ENCODE measurements around the gene RECK.
"Not testable (repeated sequence)": the region's sequence is repeated elsewhere in the genome, so short reads cannot be mapped to it uniquely, and the experiment has no call there.

RECK gene

DNA sequence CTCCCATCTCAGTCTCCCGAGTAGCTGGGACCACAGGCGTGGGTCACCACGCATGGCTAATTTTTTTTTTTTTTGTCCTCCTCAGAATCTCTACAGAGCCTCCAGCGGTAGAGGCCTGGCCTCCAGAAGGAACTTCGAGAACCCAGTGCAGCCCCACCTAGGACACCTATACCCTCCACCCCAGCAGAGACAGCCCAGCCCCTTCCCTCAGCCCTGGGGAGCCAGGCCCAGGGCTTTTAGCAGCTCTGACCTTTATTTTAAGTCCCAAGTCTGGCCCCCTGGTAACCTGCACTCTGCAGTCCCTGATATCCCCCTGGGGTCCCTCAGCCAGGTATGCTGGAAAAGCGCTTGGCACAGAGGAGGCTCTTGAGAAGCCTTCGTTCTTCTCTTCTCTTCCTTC, 105.0 kb downstream of the RECK start:
- no peak for DNase-seq

DNA sequence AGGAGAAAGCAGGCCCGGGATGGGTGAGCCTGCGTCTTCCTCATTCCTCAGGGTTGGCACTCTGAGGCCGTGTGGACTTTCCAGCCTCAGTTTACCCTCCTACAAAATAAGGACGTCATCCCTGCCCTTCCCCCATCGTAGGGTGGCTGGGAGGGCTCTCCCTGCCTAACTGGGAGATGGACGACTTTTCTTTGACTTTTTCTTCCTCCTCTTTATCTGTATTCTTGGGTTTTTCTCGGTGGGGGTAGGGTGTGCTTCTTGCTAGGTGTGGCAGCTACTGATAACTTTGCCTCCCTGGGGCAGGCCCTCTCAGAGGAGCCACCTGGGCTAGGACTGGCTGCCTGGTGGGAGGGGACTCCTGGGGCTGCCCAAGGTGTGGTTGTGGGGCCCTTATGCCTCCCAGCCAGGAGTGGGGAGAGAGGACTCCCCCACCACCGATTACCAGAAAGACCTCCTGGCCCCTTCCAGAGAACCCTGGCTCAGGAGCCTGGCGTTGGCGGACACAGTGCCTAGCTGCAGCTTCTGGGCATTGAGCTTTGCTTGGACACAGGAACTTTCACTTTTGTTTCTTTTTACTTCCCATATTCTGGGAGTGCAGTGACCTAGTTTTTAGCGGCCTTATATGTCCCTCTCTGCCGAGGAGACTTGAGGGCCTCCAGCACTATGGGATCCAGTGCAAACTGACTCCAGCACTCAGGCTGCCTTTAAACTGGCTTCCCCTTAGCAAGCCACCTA, 106.0 kb downstream of the RECK start:
- DNase-seq = peak in 1 of 2 donors; percentile 23

DNA sequence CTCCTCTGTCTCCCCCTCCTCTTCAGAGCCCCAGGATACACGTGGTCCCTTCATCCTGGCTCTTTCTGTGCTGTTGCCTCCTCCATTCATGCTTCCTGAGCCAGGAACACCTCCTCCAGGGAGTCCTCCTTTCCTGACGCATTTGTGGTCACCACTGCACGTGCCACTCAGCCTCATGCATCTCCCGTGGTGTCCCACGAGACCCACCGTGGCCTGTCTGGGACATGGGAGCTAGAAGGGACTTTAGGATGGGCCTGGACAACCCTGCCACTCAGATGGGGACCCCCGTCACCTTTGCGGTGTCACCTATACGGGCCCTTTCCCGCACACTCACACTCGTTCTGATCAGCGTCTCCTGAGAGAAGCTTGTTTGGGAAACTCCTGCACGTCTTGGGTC, 106.5 kb downstream of the RECK start:
- no peak for DNase-seq

DNA sequence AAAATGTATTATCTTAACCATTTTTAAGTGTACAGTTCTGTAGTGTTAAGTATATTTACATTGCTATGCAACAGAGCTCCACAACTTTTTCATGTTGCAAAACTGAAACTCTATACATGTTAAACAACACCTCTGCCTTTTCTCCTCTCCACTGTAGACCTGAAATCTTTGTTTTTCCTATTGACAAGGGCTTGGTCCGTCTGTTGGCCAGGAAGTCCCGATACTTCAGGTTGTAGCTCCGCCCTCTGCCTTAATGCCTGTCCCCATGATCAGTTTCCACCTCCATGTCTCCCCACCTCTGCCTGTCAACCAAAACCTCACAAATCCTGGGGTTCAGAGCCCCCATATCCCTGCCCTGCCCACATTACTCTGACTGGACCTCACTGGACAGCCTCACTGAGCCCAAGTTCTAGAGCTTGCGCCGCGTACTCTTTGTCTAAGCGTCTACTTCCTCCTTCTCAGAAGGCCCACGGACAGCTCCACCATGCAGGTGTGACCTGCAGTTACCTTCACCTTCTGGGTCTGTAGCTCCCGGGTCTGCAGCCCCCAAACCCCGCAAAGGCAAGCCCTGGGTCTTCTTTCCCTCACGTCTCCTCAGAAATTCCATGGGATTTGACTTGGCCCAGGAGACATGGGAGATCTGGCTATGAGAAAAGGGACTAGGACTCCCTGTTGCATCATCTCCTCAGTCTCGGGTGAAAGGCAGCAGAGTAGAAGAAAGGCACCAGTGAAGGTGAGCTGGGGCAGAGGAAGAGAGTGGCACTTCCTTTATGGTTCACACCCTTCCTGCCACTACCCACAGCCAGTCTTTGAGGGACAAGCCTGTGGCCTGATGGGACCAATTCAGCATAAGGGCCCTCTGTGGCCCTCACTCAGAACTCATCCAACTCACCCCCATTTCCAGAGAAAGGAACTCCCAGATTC, 107.9 kb downstream of the RECK start:
- peak; percentile 49 to 54 for DNase-seq

DNA sequence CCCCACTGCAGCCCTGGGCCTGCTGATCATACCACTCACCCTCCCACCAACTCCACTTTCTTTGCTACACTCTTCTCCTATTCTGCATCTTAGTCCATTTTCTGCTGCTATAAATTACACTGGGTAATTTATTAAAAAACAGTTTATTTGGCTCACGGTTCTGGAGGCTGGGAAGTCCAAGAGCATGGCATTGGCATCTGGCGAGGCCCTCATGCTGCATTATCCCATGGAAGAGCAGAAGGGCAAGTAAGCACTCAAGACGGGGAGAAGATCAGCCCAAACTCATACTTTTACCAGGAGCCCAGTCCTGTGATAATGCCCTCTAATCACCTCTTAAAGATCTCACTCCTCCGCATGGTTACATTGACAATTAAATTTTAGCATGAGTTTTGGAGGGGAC, 109.3 kb downstream of the RECK start:
- no peak for DNase-seq

DNA sequence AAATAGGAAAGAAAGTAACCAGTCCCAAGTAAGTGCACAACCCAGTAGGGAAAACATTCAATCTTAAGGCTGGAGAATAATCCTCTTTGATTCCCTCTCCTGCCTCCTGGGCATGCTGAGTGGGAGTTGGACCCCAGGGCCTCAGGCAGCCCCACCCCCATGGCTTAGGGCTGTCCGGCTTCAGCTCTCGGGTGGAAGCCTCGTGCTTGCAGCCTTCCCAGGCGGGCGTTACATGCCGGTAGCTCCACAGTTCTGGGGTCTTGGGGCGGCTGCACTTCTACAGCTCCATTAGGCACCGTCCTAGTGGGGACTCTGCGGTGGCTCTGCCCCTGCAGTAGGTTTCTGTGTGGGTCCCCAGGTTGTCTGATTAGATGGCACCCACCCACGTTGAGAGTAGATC, 109.9 kb downstream of the RECK start:
- DNase-seq = no peak

DNA sequence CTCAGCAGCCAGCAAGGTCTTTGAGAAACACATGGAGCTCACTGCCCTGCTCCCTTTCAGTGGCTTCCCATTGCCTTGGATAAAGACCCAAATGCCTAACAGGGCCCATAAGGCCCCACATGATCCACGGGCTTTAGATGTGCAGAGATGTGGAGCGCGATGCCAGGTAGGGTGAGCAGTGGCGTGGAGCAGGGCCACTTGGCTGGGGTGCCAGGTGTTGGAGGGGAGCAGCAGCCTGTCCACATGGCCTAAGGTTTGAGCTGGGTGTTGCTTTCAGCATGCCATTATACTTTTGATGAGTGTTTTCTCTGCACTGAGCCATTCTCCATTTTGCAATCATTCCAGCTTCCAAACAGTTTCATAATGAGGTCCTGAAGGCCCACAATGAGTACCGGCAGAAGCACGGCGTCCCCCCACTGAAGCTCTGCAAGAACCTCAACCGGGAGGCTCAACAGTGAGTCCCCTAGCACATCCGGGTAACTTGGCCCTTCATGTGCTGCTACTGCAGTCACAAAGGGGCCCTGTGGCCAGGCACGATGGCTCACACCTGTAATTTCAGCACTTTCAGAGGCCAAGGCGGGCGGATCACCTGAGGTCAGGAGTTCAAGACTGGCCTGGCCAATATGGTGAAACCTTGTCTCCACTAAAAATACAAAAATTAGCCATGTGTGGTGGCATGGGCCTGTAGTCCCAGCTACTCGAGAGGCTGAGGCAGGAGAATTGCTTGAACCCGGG, 110.9 kb downstream of the RECK start:
- no peak for DNase-seq

DNA sequence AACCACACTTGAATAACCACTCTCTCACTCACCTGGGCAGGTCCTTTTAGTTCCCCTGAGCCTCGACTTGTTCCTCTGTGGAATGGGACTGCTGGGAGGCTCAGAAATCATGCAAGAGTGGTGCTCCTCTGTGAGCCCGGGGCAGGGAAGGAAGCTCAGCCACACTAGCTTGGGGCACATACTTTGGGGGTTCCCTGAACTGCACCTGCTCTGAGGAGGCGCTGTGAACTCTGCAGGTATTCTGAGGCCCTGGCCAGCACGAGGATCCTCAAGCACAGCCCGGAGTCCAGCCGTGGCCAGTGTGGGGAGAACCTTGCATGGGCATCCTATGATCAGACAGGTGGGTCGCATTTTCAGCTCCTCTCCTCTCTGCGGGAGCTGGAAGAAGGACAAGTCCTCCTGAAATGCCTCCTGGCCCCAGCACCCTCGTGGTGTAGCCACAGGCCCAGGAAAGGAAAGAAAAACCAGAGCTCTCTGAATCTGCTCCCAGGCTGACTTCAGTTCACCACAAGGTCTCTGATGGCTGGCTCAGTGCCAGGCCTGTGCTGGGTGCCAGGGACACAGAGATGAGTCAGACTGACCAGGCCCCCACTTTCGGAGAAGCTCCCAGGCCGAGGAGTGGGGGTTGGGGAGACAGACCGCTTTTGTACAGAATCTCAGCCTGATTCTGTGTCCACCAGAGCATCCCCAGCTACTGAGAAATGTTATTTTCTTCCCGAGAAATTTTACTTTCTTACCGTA, 111.8 kb downstream of the RECK start:
- DNase-seq = peak; percentile 78 to 83

DNA sequence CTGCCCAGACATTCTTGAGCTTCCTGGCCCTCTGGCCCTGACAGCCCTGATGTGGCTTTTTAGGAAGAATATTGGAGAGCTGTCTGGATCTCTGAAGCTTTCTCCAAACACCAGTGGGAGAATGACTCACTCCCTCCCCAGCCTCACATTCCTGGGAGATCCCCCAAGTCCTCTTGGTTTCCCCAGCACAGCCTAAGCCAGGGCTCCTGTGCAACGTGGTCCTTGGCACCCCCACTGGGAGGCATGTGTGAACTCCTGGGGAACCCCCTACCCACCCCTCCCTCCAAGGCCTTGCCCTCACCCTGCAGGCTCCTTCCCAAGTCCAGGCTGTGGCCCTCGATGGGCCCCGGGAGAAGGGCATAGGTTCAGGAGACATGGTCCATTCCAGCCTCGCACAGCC, 112.5 kb downstream of the RECK start:
- no peak for DNase-seq

DNA sequence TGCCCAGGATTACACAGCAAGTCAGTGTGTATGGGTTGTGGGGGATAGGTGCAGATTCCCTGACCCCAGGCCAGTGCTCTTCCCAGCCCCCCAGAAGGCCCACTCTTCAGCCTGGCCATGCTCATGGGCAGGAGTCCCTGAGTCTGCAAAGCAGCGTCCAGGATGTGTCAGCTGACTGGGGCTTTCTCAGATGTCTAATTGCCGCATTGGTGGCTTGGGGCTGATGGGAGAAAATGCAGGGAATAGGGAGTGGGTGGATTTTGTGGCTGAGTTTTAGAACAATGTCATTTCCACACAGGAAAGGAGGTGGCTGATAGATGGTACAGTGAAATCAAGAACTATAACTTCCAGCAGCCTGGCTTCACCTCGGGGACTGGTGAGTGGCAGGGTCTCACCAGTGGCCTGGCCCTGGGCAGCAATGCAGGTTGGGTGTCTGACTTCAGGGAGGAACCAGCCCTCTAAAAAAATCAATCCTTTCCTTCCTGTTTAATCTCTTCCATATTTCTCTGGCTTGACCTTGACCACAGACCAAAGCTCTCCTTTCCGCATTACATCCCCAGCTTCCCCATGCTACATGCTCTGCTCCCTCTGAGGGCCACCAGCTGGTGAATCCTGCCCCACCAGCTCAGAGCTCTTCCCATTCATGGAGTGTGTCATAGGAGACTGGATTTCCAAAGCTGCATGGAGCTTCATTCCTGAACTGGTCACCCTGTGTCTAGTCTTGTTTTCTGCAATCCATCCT, 114.0 kb downstream of the RECK start:
- no peak for DNase-seq

DNA sequence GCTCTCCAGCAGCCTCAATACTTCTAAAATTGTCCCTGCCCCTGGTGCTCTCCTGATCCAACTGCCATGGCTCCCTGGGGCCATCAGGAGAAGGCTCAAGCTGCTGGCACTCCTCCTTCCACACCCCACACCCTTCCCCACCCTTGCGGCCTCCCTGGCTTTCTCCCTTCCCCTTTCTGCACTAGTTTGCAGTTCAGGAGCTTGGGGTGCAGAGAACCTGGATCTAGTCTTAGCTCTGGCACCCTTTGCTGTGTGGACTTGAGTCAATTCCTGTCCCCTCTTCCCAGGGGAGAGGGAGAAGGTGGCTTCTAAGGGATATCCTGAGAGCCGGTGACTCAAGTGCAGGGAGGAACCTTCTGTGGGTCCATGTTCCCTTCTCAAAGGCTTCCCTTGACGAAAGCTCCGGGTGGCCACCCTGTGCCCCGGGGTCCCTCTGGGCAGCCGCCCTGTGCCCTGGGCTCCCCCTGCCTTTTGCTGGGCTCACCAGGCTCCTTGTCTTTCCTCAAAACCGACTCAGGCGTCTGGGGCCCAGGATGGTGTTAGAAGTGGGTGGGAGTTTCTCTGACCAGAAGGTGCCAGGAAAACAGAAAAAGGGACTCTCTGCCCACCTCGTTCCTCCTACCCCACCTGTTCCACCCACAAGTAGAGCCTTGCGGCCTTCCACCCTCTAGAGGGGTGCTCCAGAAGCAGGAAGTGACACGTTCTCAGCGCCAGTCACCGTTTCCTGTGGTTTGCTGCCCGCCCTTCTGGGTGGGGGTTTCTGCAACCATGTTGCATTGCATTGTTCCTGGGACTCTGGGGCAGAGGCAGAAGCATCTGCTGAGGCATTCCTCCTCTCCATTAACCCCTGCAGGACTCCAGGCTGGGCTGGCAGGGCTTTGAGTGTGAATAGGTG, 114.8 kb downstream of the RECK start:
- peak; percentile 88 to 91 for DNase-seq

DNA sequence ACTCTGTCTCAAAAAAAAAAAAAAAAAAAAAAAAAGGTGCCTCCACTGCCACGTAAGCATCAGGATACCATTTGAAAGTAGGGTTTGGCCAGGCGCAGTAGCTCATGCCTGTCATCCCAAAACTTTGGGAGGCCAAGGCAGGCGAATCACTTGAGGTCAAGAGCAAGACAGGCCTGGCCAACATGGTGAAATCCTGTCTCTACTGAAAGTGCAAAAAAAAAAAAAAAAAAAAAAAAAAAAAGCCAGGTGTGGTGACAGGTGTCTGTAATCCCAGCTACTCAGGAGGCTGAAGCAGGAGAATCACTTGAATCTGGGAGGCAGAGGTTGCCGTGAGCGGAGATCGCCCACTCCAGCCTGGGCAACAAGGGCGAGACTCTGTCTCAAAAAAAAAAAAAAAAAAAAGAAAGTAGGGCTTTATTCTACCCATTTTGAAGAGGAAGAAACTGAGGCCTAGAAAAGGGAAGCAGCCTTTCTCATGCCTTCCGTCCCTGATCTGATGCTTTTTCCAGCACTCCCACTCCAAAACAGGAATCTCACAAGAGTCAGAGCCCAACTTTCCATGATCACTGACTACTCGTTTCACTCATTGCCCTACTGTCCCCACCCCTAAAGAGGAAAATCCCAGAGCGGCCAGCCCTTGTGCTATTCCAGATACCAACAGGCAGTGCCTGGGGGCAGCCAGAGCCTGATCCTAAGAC, 116.2 kb downstream of the RECK start:
- no peak for DNase-seq

DNA sequence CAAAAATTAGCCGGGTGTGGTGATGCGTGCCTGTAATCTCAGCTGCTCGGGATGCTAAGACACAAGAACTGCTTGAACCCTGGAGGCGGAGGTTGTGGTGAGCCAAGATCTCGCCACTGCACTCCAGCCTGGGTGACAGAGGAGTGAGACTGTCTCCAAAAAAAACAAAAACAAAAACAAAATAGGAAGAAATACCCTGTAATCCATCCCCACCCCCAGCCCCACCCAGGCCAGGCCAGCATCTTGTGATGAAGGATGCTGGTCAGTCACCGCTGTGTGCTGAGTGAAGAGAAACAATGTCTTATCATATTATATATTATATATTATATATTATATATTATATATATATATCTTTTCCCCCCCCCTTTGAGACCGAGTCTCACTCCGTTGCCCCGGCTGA, 117.0 kb downstream of the RECK start:
- no peak for DNase-seq

DNA sequence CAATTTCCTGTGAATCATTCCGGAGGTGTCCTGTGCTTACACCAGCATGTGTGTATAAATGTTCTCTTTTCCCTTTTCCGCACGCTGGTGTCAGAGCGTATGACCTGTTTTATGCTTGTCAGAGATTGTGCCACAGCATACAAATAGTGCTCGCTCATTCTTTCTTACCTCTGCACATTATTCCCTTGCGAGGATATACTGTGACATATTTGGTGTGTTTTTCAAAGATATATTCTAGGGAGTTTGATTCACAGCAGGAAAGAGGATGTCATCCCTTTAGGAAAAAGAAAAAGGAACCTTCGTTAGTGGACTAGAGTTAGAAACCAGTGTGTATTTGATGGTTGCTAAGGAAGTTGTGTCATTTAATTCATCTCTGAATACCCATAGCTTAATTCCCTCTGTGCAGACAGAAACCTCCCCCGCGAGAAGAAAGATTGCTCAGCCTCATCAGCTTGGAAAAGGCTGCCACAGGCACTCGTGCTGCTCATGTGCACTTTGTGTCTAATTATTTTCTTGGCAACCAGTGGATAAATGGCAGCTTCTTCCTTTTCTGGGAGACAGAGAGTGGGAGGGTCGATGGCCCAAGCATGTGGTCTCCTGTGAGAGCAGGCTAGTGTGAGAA, 117.7 kb downstream of the RECK start:
- peak; percentile 17 to 64 for DNase-seq

DNA sequence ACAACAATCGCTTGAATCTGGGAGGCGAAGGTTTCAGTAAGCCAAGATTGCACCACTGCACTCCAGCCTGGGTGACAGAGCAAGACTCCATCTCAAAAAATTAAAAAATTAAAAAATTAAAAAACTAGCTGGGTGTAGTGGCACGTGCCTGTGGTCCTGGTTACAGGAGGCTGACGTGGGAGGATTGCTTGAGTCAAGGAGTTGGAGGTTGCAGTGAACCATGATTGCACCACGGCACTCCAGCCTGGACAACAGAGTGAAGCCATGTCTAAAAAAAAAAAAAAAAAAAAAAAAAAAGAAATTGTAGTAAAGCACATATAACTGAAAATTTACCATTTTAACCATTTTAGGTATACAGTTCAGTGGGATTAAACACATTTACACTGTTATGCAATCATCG, 119.4 kb downstream of the RECK start:
- no peak for DNase-seq

DNA sequence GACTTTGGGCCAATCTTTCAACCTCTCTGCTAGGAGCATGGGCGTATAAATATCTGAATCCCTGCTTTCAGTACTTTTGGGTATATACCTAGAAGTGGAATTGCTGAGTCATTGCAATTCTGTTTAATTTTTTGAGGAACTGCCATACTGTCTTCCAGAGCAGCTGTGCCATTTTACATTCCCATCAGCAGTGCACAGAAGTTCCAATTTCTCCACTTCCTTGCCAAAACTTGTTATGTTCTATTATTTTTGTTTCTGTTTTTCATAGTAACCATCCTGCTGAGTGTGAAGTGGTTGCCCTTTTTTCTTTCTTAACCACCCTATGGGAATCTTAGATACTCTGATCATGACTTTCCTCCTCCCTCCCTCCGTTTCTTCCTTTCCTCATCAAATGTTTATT, 121.4 kb downstream of the RECK start:
- DNase-seq = no peak

DNA sequence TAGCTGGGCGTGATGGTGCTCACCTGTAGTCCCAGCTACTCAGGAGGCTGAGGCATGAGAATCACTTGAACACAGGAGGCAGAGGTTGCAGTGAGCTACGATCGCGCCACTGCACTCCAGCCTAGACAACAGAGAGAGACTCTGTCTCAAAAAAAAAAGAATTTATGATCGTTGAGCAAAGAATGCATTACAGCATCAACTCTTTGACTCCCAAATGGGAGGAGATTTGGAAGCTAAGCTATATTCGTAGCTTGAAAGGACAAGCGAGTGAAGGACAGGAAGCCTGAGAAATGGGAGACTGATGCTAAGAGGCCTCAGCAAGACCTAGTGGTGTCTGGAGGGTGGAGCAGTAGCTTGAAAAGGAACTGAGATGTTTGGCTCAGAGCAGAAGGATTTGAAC, 122.2 kb downstream of the RECK start:
- no peak for DNase-seq

DNA sequence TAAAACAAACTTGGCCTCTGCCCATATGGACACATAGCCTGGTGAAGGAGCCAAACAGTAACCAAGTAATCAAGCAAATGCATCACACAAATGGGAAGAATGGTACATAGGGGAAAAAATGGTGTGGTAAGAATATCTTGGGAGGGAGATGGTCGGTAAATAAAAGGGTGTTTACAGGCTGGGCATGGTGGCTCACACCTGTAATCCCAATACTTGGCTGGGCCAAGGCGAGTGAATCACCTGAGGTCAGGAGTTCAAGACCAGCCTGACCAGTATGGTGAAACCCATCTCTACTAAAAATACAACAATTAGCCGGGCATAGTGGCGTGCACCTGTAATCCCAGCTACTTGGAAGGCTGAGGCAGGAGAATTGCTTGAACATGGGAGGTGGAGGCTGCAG, 122.8 kb downstream of the RECK start:
- not testable (repeated sequence) for DNase-seq

DNA sequence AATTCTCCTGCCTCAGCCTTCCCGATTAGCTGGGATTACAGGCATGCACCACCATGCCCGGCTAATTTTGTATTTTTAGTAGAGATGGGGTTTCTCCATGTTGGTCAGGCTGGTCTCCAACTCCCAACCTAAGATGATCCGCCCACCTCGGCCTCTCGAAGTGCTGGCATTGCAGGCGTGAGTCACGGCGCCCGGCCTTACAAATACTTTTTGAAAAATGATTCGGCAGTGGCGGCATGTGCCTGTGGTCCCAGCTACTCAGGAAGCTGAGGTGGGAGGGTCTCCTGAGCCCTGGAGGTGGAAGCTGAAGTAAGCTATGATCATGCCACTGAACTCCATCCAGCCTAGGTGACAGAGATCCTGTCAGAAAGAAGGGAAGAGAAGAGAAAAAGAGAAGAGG, 123.4 kb downstream of the RECK start:
- not testable (repeated sequence) for DNase-seq

DNA sequence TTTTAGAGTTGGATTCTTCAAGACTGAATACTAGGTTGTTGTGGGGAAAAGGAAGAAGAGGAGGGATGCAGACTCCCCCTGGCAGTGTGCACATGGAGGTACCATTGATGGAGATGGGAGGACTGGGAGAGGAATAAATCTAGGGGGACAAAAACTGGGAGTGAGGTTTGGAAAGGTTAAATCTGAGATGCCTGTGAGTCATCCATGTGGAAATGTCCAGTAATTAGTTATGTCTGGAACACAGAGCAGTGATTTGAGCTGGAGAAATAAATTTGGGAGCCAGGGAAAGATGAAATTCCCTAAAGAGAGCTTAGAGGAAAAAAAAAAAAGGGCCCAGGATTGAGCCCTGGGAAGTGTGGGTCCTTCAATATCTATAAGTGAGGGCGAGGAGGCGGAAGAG, 124.5 kb downstream of the RECK start:
- no peak for DNase-seq
